ENCODE measurements around the gene GBP7.

Gene GBP7

GRCh38 chr1:89203166-89203565, 27.4 kb upstream of the GBP7 start:
- TF ChIP-seq CTCF (IDR thresholded peaks at IDR 0.05; ENCODE audit: low read depth, low read length, missing control alignments), result no peak
- no peak overlapping the region for H3K4me3 ChIP-seq (ENCODE audit: low read depth, low read length)
- DNase-seq (ENCODE audit: low read depth), result no peak

GRCh38 chr1:89201106-89201794, 25.4 kb upstream of the GBP7 start:
- DNase-seq (ENCODE audit: low read depth), result peak; percentile 12
- H3K4me3 ChIP-seq (ENCODE audit: low read depth, low read length), result no peak overlapping the region
- no peak for TF ChIP-seq CTCF (IDR thresholded peaks at IDR 0.05; ENCODE audit: low read depth, low read length, missing control alignments)

- TF ChIP-seq CTCF (IDR thresholded peaks at IDR 0.05; ENCODE audit: low read depth, low read length, missing control alignments), result no peak
- H3K4me3 ChIP-seq (ENCODE audit: low read depth, low read length), result no peak overlapping the region
- DNase-seq (ENCODE audit: low read depth), result no peak
Measured at GRCh38 chr1:89200663-89201062, 24.9 kb upstream of the GBP7 start.

- TF ChIP-seq CTCF (IDR thresholded peaks at IDR 0.05; ENCODE audit: low read depth, low read length, missing control alignments), result no peak
- H3K4me3 ChIP-seq (ENCODE audit: low read depth, low read length), result no peak overlapping the region; the same call in 1 of the 2 replicates
- DNase-seq (ENCODE audit: low read depth), result no peak
Measured at GRCh38 chr1:89199525-89200031, 23.8 kb upstream of the GBP7 start.

GRCh38 chr1:89198491-89199072, 22.8 kb upstream of the GBP7 start, which contains the start of gene GBP4:
Gene GBP4 (minus strand): TSS chr1:89198942. CDS start chr1:89198834, 108 bp downstream.
- peak within 1 kb of the TSS; percentile 54 for H3K4me3 ChIP-seq (ENCODE audit: low read depth, low read length)
- peak; percentile 42 for DNase-seq (ENCODE audit: low read depth)
- no peak for TF ChIP-seq CTCF (IDR thresholded peaks at IDR 0.05; ENCODE audit: low read depth, low read length, missing control alignments)

- TF ChIP-seq CTCF (IDR thresholded peaks at IDR 0.05; ENCODE audit: low read depth, low read length, missing control alignments), result no peak
- no peak overlapping the region for H3K4me3 ChIP-seq (ENCODE audit: low read depth, low read length)
- DNase-seq (ENCODE audit: low read depth), result no peak
Measured at GRCh38 chr1:89198081-89198480, 22.3 kb upstream of the GBP7 start.

Measured in GM12864 (cell line).